GM19193 (cell line): ENCODE measurements around the gene FBXO7.

Experiments
- POLR2A ChIP-seq: IDR thresholded peaks from 4 replicates; pipeline ENCODE4 v1.6.1; 2011; ENCODE audit not compliant: insufficient read depth, insufficient read length; ENCODE audit errors: extremely low read depth

The FBXO7 gene

GRCh38 chr22:32474635-32475467 is at the start of gene FBXO7:
FBXO7 (plus strand) TSS chr22:32474811; CDS start chr22:32475003, 192 bp downstream.
- peak; percentile 77 for TF ChIP-seq POLR2A

- TF ChIP-seq POLR2A = no peak
Measured at GRCh38 chr22:32426881-32427280, 47.7 kb upstream of the FBXO7 start.

DNA sequence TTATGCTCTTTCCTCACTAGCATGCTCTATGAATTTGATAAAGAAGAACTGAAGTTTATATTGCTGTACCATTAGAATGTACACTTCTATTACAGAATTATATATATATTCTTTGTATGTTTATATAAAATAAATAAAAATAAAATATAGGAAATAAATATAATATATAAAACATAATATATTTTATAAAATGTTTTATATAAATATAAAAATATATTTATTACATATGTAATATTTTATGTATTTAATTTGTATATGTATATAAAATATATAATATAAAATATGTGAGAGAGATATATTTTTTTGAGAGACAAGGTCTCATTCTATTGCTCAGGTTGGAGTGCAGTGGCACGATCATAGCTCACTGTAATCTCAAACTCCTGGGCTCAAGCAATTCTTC is 44.3 kb upstream of the FBXO7 start:
- no peak for TF ChIP-seq POLR2A

DNA sequence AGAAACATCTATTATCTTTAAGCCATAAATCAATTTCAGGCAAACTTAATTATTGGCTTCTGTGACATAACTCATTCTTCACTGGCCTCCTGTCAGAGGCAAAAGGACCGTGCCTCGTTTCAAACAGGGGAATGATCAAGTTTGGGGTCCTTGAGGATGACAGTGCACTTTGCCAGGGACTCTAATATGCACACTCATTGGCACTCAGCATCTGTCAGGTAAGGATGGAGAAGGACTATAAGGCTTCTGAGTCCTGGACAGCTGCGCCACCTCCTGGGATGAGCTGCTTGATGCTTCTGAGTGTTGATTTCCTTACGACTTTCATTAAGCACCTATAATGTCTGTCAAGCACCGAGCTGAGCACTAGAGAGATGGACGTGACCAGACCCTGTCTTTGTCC is 30.5 kb upstream of the FBXO7 start:
- TF ChIP-seq POLR2A = no peak

DNA sequence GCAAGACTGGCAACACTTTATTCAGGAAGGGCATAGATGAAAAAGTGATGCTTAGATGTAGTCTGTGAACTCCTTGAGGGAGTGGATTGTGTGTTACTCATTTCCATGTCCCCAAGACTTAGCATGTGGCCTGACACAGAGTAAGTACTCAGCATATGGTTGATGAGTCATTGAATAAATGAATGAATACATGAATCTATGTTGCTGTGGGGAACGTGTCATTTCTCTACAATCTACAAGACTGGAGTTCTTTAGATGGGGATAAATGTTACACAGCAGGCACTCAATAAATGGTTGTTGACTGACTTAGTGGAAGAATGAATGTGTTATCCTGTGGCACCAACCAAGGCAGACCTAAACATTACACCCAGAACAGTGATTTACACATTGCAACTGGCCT is 28.3 kb upstream of the FBXO7 start:
- TF ChIP-seq POLR2A = no peak

GRCh38 chr22:32448980-32449379 is 25.6 kb upstream of the FBXO7 start:
- no peak for TF ChIP-seq POLR2A

DNA sequence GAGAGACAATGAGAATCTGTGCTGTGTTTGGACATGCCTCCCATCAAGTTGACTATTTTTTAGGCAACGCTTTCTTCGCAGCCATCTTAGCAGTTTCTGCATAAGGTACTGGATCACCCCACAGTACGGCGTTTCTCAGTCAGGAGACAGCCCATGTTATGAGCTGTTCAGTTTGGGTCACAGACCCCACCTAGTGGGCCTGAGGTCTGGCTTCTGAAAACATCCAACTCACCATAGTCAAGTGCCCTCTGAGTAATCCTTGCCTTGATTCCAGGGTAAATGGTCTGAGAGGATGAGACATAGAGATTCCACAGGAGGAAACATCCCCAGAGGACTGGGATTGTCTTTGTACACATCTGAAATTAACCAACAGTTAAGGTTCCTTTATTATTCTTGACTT is 17.6 kb upstream of the FBXO7 start:
- no peak for TF ChIP-seq POLR2A

GRCh38 chr22:32462452-32462851 is 12.2 kb upstream of the FBXO7 start:
- no peak for TF ChIP-seq POLR2A

GRCh38 chr22:32465661-32466060 is 8.9 kb upstream of the FBXO7 start:
- TF ChIP-seq POLR2A = no peak

- no peak for TF ChIP-seq POLR2A
Measured at GRCh38 chr22:32466496-32466895, 8.1 kb upstream of the FBXO7 start.

DNA sequence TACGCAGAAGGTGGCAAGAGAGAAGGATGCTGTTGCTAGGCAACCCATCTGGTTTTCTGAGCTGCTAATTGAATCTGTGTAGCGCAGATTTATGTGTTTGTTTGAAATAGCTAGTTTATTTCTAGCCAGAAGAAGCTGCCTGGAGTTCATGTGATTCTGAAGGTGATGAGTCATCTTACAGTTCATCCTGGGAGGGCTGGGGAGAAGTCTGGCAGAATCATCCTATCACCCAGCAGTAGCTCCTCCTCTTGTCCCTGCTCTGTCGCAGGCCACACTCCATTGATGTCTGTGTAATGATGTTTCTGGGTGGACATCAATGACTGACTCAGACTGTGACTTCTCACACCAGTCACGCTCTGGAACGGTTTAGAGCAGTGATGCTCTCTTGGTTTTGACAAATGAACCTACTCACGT is 4.8 kb upstream of the FBXO7 start:
- no peak for TF ChIP-seq POLR2A

DNA sequence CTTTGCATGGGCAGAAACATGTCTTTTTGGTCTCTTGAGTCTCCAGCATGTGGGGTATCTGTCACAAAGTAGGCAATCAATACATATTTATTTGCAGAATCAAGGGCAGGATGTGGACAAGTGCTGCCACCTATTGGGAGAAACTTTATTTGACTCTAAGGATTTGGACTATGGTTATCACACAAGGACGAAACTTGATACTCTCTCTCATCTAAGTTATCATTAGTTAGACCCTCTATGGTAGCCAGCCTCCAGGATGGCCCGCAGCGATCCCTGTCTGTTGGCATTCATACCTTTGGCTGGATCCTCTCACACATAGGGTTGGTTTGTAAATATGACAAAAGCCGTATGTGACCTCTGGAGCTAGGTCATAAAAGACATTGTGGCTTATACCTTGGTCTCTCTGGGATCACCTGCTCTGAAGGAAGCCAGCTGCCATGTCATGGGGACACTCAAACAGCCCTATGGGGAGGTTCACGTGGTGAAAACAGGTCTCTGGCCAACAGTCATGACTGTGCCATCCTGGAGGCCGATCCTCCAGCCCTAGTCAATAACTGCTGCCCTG is 1.1 kb upstream of the FBXO7 start:
- TF ChIP-seq POLR2A = no peak

GRCh38 chr22:32475468-32476010 is 928 bp downstream of the FBXO7 start:
- TF ChIP-seq POLR2A = no peak

DNA sequence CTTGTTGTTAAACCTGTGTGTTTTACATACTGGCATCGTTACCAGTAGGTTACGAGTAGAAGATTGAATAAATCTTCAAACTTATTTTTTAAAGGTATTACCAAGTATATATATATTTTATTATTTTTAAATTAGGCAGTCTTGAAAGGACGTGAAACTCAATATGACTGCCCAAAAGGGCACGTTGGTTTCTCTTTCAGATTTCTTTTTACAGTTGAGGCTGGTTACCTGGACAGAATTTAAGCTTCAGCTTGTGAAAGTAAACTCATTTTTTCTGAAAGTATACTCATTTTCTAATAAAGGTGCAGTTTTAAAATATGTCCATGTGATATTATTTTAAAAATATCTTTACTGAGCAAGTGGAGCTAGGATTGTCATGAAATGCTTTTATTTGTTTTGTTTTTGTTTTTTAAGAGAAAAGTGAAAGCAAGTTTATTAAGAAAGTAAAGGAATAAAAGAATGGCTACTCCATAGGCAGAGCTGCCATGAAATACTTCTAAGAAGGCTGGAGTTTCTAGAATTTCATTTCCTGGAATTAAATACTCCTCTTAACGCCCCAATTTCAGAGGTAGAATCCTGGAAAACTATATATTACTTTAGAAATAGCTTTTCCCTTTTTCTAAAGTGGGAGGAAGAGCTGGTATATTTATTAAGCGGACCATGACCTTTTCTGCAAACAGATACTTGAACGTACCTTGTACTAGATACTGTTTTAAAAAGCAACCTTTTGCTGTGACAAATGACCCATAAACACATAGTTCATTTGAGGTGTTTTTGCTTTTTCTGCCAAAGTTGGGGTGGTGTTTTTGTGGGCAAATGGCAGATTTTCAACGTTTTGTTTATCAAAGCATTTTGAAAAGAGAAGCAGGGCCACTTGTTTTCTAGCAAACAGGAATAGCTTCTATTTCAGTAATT is 1.9 kb downstream of the FBXO7 start:
- no peak for TF ChIP-seq POLR2A

- no peak for TF ChIP-seq POLR2A
Measured at GRCh38 chr22:32477596-32477995, 3.0 kb downstream of the FBXO7 start.
